Measurements from ENCODE around the gene OSBPL2. TPM values are rescaled to one million over a fixed set of nuclear protein-coding genes. Genes with fewer than 3 reads are reported as not detected.
A peak's percentile ranks its signal among the peaks of the same experiment; 100 is the strongest.

The OSBPL2 gene
- total and polyA plus RNA-seq, 9 of the 15 experiments (the other 6 are each of a cell fraction or from before 2014, with no cell fraction given): 2.5 to 25.6 (median 14.1) TPM

- intact Hi-C loops (cut with micrococcal nuclease): loop anchor here (1.0 to 10.0 kb wide), 6 partner anchors 64 to 318 kb away; partner anchors contain the start of genes LAMA5 and OSBPL2
- ChIA-PET POLR2A (interaction anchor here (0.6 to 1.5 kb wide), 5 partner anchors 21 to 378 kb away, joined by 3 to 7 read pairs (median 3); no protein-coding TSS in a partner anchor), CTCF (ENCODE audit: low intra/inter-chr PET ratio) (interaction anchor here (0.6 to 2.3 kb wide), 6 partner anchors 65 to 560 kb away, joined by 3 to 14 read pairs (median 4); partner anchors contain the start of genes OSBPL2 and RPS21)
- peak within 1 kb of the TSS; percentile 71 for H3K4me3 ChIP-seq
- no TSS peak for BruUV-seq (replicated peaks)
- peaks cover 37% of the 10 kb centered on the region for H3K79me2 ChIP-seq (ENCODE audit: control insufficient read depth, insufficient read depth, low read length)
- H4K20me1 ChIP-seq (replicated peaks; ENCODE audit: control insufficient read depth, insufficient read depth, low read length): peaks cover 20% of the 10 kb centered on the region
- H2AFZ ChIP-seq (ENCODE audit: low read depth, low read length): peak within 1 kb of the TSS; percentile 88
- ATAC-seq (peak; percentile 93), FAIRE-seq (peak; percentile 89), DNase-seq (ENCODE audit: extremely low read depth in 1 of 4, low spot score in 3 of 4) (peak; percentile 95 to 99 (median 96))
- H3K4me1 ChIP-seq (replicated peaks in 1 of 2; ENCODE audit: control insufficient read depth in 2 of 2, insufficient read depth in 2 of 2, low read length in 2 of 2): peaks cover 14 to 71% of the 10 kb centered on the region in 2 experiments
- H3K9ac ChIP-seq (ENCODE audit: insufficient read depth in 1 of 2, low read depth in 2 of 2, low read length in 2 of 2): peak within 1 kb of the TSS; percentile 89 to 98
- 1% methylated on average over 45 of the region's 81 CpGs for WGBS (ENCODE audit: insufficient coverage, low coverage, missing lambda C conversion rate)
- H3K9me3 ChIP-seq (replicated peaks; ENCODE audit: control insufficient read depth, insufficient read depth, low read depth, low read length): no peaks in the 10 kb centered on the region
- H3K36me3 ChIP-seq (ENCODE audit: control insufficient read depth, insufficient read depth, low read length): peaks cover 41% of the 10 kb centered on the region; the same call in 2 of the 3 replicates
- peaks cover 5% of the 10 kb centered on the region for H3K9me1 ChIP-seq (ENCODE audit: control insufficient read depth, insufficient read depth, low read length)
- H3K27me3 ChIP-seq (ENCODE audit: control insufficient read depth in 2 of 2, insufficient read depth in 2 of 2, low read length in 2 of 2): no peaks in the 10 kb centered on the region
- H3K4me2 ChIP-seq (ENCODE audit: insufficient read depth, low read length): peak within 1 kb of the TSS; percentile 89
- H3K27ac ChIP-seq (ENCODE audit: extremely low read depth, low read depth, low read length): peak within 1 kb of the TSS; percentile 93
- in situ Hi-C loops (cut with MboI): loop anchor here (10.0 kb wide), 2 partner anchors 192 to 312 kb away; no protein-coding TSS in a partner anchor
- TF ChIP-seq LCOR (CRISPR knock-in tag; IDR thresholded peaks at IDR 0.05) (peak; percentile 18; the same call in 1 of the 2 replicates), ZBTB5 (IDR thresholded peaks at IDR 0.05) (no peak), ESRRA (IDR thresholded peaks at IDR 0.05; ENCODE audit: borderline replicate concordance, low read depth) (peak; percentile 60; the same call in 1 of the 2 replicates), E2F8 (IDR thresholded peaks at IDR 0.05; ENCODE audit: low read depth, partially characterized antibody) (peak; percentile 80), MBD2 (IDR thresholded peaks at IDR 0.05; ENCODE audit: borderline replicate concordance, low read depth) (peak; percentile 69), NKRF (IDR thresholded peaks at IDR 0.05; ENCODE audit: borderline replicate concordance) (peak; percentile 64; the same call in 1 of the 2 replicates), FOSL1 (tag; conservative IDR thresholded peaks at IDR 0.05) (0 out of 2 replicates have a peak, but pooled peaks have one; percentile 41), ZNF639 (CRISPR knock-in tag; conservative IDR thresholded peaks at IDR 0.05 in 1 of 2, IDR thresholded peaks at IDR 0.05 in 1 of 2) (peak in 1 of 2 experiments; percentile 64; a peak in 1 of 4 replicates)
Measured at GRCh38 chr20:62302341-62303061, 64.2 kb downstream of the OSBPL2 start, which contains the start of gene ADRM1. ADRM1 (plus strand) TSS chr20:62302997; CDS start chr20:62303569, 572 bp downstream.

Data from K562 (cell line).